ENCODE results near the gene EXOC4.
"Not testable (repeated sequence)": the region's sequence is repeated elsewhere in the genome, so short reads cannot be mapped to it uniquely, and the experiment has no call there.

Gene EXOC4

DNA sequence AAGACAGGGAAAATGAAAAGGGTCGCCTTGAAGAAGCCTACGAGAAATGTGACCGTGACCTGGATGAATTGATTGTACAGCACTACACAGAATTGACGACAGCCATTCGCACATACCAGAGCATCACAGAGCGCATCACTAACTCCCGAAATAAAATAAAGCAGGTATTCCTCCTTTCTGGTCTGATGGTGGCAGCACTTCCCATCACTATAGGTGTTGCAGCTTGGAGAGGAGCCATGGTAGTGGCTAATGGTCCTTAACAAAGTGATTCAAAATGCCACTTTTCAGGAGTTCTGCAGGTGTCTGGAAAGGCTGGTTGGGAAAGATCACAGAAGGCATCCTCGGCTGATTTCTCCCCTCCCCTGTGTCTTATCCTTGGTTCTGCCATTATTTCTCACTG lies 22.1 kb downstream of the EXOC4 start:
- Histone ChIP-seq H3K9me3 (ENCODE audit: control insufficient read depth, insufficient read depth, low read depth, low read length) (no peaks in the 10 kb centered on the region), H3K36me3 (ENCODE audit: control insufficient read depth, insufficient read depth, low read length) (peaks cover 25% of the 10 kb centered on the region), H3K9ac (ENCODE audit: low read length) (no peak overlapping the region), H3K27me3 (ENCODE audit: control insufficient read depth, insufficient read depth, low read length) (no peaks in the 10 kb centered on the region), H3K4me1 (ENCODE audit: control insufficient read depth, insufficient read depth, low read length) (0 out of 2 replicates have a peak, but pooled peaks cover 4% of the 10 kb centered on the region), H3K4me3 (ENCODE audit: low read depth, low read length) (no peak overlapping the region), H3K27ac (ENCODE audit: low read depth, low read length) (no peak overlapping the region)

DNA sequence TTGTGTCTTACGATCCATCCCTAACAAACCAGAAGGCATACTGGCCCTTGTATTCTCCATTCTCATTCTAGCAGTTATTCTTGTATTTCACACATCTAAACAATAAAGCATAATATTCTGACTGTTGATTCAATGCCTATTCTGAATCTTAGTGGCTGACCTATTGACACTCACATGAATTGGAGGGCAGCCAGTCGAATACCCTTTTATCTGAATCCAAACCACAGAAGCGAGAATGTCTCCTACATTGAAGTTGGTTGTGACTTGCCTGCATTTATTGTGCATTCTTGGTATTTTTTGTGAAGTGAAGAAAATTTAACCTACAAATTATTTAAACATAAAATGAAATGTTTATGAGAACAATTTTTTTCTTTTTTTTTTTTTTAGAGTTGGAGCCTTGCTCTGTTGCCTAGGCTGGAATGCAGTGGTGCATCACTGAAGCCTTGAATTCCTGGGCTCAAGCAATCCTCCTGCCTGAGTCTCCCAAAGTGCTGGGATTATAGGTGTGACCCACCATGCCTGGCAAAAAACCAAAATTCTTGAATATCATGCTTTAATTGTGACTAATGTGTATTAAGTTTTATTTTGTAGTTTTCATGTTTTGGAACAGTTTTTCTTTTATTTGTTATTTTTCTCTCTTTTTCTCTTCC lies 22.7 kb downstream of the EXOC4 start:
- H3K9ac ChIP-seq (ENCODE audit: low read length): no peak overlapping the region
- no peaks in the 10 kb centered on the region for H3K9me3 ChIP-seq (ENCODE audit: control insufficient read depth, insufficient read depth, low read depth, low read length)
- H3K27me3 ChIP-seq (ENCODE audit: control insufficient read depth, insufficient read depth, low read length): no peaks in the 10 kb centered on the region
- H3K4me3 ChIP-seq (ENCODE audit: low read depth, low read length): no peak overlapping the region
- H3K4me1 ChIP-seq (ENCODE audit: control insufficient read depth, insufficient read depth, low read length): 0 out of 2 replicates have a peak, but pooled peaks cover 4% of the 10 kb centered on the region
- H3K36me3 ChIP-seq (ENCODE audit: control insufficient read depth, insufficient read depth, low read length): peaks cover 25% of the 10 kb centered on the region
- H3K27ac ChIP-seq (ENCODE audit: low read depth, low read length): no peak overlapping the region

DNA sequence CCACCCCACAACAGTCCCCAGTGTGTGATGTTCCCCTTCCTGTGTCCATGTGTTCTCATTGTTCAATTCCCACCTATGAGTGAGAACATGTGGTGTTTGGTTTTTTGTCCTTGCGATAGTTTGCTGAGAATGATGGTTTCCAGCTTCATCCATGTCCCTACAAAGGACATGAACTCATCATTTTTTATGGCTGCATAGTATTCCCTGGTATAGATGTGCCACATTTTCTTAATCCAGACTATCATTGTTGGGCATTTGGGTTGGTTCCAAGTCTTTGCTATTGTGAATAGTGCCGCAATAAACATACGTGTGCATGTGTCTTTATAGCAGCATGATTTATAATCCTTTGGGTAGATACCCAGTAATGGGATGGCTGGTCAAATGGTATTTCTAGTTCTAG lies 26.1 kb downstream of the EXOC4 start:
- H3K4me3 ChIP-seq (ENCODE audit: low read depth, low read length); H3K4me1 ChIP-seq (ENCODE audit: control insufficient read depth, insufficient read depth, low read length); H3K27me3 ChIP-seq (ENCODE audit: control insufficient read depth, insufficient read depth, low read length); H3K27ac ChIP-seq (ENCODE audit: low read depth, low read length); H3K9ac ChIP-seq (ENCODE audit: low read length); H3K9me3 ChIP-seq (ENCODE audit: control insufficient read depth, insufficient read depth, low read depth, low read length): not testable (repeated sequence)
- peaks cover 29% of the 10 kb centered on the region for H3K36me3 ChIP-seq (ENCODE audit: control insufficient read depth, insufficient read depth, low read length)

DNA sequence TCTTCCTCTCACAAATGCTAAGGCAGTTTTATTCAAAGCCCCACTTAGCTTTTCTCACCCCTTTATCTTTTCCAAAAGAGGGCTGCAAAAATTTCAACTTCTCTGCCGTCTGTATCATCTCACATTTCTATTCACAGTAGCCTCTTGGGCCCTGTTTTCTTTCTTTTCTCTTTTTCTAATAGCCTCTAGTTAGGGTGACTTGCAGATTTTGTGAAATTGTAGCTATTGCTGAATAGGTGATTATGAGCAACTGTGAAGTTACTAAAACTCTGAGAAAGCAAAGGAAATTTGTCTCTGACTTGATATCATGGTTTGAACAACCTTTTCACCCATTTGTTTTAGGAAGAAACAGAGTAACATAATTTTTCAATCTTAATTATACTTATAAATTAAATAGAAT lies 29.2 kb downstream of the EXOC4 start:
- Histone ChIP-seq H3K9me3 (ENCODE audit: control insufficient read depth, insufficient read depth, low read depth, low read length) (no peaks in the 10 kb centered on the region), H3K27me3 (ENCODE audit: control insufficient read depth, insufficient read depth, low read length) (no peaks in the 10 kb centered on the region), H3K9ac (ENCODE audit: low read length) (no peak overlapping the region), H3K4me3 (ENCODE audit: low read depth, low read length) (no peak overlapping the region), H3K4me1 (ENCODE audit: control insufficient read depth, insufficient read depth, low read length) (no peaks in the 10 kb centered on the region), H3K36me3 (ENCODE audit: control insufficient read depth, insufficient read depth, low read length) (peaks cover 16% of the 10 kb centered on the region), H3K27ac (ENCODE audit: low read depth, low read length) (no peak overlapping the region)

DNA sequence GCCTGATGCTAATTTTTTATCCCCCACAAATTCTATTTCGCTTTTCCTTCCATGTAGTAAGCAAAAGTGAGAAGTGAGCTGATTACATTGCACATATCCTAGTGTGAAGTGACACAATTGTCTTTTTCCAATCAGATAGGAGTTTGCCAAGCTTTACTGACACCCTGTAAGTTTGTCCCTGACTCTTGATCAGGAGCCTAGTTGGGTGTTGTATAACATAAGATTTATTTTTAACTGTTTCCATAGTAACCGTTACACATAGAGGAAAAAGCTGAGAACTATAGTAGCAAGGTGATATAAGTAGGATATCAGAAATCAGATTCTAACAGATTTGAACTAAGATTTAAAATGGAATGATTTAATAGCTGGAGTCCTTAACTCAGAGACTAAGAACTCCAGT lies 31.2 kb downstream of the EXOC4 start:
- no peak overlapping the region for H3K27ac ChIP-seq (ENCODE audit: low read depth, low read length)
- H3K9me3 ChIP-seq (ENCODE audit: control insufficient read depth, insufficient read depth, low read depth, low read length): no peaks in the 10 kb centered on the region
- no peaks in the 10 kb centered on the region for H3K27me3 ChIP-seq (ENCODE audit: control insufficient read depth, insufficient read depth, low read length)
- H3K36me3 ChIP-seq (ENCODE audit: control insufficient read depth, insufficient read depth, low read length): peaks cover 11% of the 10 kb centered on the region
- no peak overlapping the region for H3K4me3 ChIP-seq (ENCODE audit: low read depth, low read length)
- H3K9ac ChIP-seq (ENCODE audit: low read length): no peak overlapping the region
- no peaks in the 10 kb centered on the region for H3K4me1 ChIP-seq (ENCODE audit: control insufficient read depth, insufficient read depth, low read length)

DNA sequence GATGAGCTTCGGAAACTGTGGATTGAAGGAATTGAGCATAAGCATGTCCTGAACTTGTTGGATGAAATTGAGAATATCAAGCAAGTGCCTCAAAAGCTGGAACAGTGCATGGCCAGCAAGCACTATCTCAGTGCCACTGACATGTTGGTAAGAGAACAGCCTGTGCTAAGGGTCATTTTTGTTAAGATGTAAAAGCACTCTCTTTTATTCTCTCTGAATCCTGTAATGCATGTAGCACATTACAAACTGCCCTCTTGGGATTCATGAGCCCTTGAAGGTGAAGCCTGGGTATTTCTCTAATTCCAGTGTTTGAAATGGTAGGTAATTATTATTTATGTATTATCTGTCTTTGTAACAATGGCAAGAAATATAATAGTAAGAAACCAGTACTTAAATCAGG lies 36.1 kb downstream of the EXOC4 start:
- no peaks in the 10 kb centered on the region for H3K9me3 ChIP-seq (ENCODE audit: control insufficient read depth, insufficient read depth, low read depth, low read length)
- H3K27ac ChIP-seq (ENCODE audit: low read depth, low read length): 0 out of 2 replicates have a peak overlapping the region, but pooled peaks have one; percentile 22
- H3K36me3 ChIP-seq (ENCODE audit: control insufficient read depth, insufficient read depth, low read length): peaks cover 22% of the 10 kb centered on the region
- H3K4me1 ChIP-seq (ENCODE audit: control insufficient read depth, insufficient read depth, low read length): no peaks in the 10 kb centered on the region; the same call in 1 of the 2 replicates
- no peak overlapping the region for H3K9ac ChIP-seq (ENCODE audit: low read length)
- H3K27me3 ChIP-seq (ENCODE audit: control insufficient read depth, insufficient read depth, low read length): no peaks in the 10 kb centered on the region
- H3K4me3 ChIP-seq (ENCODE audit: low read depth, low read length): no peak overlapping the region

DNA sequence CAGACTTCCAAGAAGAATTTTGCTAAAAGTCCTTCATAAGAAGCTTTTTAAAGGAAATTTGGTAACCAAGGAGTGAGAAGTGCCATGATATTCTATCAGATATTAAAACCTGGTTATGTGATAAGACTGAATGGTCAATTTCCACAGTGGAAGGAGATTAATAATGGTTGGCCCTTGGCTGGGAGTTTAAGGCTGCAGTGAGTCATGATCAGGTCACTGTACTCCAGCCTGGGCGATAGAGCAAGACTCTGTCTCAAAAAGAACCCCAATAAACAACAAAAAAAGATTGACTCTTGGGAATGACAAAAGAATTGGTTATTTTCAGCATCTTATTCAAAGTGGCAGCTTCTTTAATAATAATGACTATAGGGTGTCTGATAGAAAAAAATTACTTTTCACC lies 37.2 kb downstream of the EXOC4 start:
- Histone ChIP-seq H3K4me1 (ENCODE audit: control insufficient read depth, insufficient read depth, low read length) (no peaks in the 10 kb centered on the region; the same call in 1 of the 2 replicates), H3K36me3 (ENCODE audit: control insufficient read depth, insufficient read depth, low read length) (peaks cover 22% of the 10 kb centered on the region), H3K9ac (ENCODE audit: low read length) (no peak overlapping the region), H3K9me3 (ENCODE audit: control insufficient read depth, insufficient read depth, low read depth, low read length) (no peaks in the 10 kb centered on the region), H3K4me3 (ENCODE audit: low read depth, low read length) (no peak overlapping the region), H3K27me3 (ENCODE audit: control insufficient read depth, insufficient read depth, low read length) (no peaks in the 10 kb centered on the region), H3K27ac (ENCODE audit: low read depth, low read length) (no peak overlapping the region)

DNA sequence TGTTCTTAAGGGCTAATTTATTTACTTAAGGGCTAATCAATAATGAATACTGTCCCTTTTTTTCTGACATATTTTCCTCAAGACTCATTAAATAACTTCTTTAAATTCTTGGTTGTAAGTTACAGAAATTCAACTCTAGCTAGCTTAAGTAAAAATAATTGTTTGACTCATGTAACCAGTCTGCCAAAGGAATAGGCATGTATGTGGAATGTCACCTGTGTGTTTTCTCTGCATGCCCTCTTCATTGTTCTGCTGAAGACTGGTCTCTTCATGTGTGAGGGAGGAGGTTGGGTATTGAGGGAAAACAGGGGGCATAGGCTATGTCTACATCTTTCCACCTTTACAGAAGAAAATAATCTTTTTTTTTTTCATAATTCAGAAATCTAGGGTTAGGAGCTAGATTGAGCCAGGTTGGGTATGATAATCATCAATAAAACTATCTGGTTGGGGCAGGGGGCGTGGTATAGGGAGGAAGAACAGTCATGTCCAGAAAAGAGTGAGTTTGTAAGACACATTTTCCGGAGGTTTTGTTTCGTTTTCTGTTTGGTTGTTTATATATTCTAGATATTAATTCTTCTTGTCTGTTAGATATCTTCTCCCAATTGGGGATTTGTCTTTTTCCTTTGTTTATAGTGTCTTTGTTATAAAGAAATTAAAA lies 37.9 kb downstream of the EXOC4 start:
- no peak overlapping the region for H3K4me3 ChIP-seq (ENCODE audit: low read depth, low read length)
- no peak overlapping the region for H3K27ac ChIP-seq (ENCODE audit: low read depth, low read length)
- H3K4me1 ChIP-seq (ENCODE audit: control insufficient read depth, insufficient read depth, low read length): no peaks in the 10 kb centered on the region; the same call in 1 of the 2 replicates
- no peak overlapping the region for H3K9ac ChIP-seq (ENCODE audit: low read length)
- peaks cover 22% of the 10 kb centered on the region for H3K36me3 ChIP-seq (ENCODE audit: control insufficient read depth, insufficient read depth, low read length)
- no peaks in the 10 kb centered on the region for H3K9me3 ChIP-seq (ENCODE audit: control insufficient read depth, insufficient read depth, low read depth, low read length)
- H3K27me3 ChIP-seq (ENCODE audit: control insufficient read depth, insufficient read depth, low read length): no peaks in the 10 kb centered on the region

DNA sequence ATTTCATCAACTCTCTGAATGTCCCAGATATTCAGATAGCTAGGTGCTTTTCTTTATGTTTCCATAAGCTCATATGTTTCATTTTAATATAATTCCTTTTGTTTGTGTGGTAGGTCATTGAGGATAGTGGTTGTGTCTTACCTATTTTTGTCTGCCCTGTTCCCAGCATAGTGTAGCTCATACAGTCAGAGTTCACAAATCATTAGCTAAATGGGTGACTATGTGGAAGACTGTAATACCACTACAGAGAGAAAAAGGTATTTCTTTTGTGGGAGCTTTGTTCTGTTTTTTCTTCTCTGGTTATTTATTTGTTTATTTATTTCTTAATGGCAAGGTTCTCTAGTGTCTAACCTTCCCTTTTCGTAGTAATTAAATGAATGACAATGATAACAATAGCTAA lies 39.8 kb downstream of the EXOC4 start:
- H3K27ac ChIP-seq (ENCODE audit: low read depth, low read length): no peak overlapping the region
- no peaks in the 10 kb centered on the region for H3K9me3 ChIP-seq (ENCODE audit: control insufficient read depth, insufficient read depth, low read depth, low read length)
- no peaks in the 10 kb centered on the region; the same call in 1 of the 2 replicates for H3K4me1 ChIP-seq (ENCODE audit: control insufficient read depth, insufficient read depth, low read length)
- H3K36me3 ChIP-seq (ENCODE audit: control insufficient read depth, insufficient read depth, low read length): peaks cover 22% of the 10 kb centered on the region
- no peak overlapping the region for H3K9ac ChIP-seq (ENCODE audit: low read length)
- H3K27me3 ChIP-seq (ENCODE audit: control insufficient read depth, insufficient read depth, low read length): no peaks in the 10 kb centered on the region
- no peak overlapping the region for H3K4me3 ChIP-seq (ENCODE audit: low read depth, low read length)

DNA sequence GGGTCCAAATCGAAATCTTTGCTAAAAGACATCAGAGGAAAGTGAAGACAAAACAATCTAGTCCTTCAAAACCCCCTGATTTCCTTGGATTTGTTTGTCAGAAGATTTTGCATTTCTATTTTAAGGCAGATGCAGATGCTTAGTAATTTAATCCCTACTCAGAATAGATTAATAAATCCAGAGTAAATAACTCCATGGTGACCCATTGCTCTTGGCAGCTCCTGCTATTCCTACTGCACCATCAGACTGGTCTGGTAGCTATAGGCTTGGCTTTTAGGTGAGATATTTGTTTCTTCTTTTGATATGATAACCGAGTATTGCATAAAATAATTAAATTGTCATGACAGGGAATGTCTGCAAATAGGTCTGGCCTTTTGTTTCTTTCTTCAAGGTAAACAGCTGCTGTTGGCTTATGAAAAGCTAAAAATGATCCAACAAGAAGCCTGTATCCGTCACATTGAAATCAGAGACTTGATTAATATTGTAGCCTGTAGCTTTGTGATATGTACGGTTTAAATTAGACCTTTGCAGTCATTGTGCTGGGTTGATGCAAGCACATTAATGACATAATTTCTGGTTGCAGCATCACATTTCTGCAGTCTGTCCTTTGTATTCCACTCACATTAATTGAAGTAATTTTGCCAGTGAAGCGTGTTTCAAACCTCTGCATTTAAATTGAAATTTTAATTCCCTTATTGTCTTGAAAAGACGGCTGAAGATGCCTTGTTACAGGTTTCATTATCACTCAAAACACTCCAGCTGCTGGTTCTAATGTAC lies 40.7 kb downstream of the EXOC4 start:
- Histone ChIP-seq H3K9ac (ENCODE audit: low read length) (no peak overlapping the region), H3K27ac (ENCODE audit: low read depth, low read length) (no peak overlapping the region), H3K4me1 (ENCODE audit: control insufficient read depth, insufficient read depth, low read length) (no peaks in the 10 kb centered on the region; the same call in 1 of the 2 replicates), H3K36me3 (ENCODE audit: control insufficient read depth, insufficient read depth, low read length) (peaks cover 20% of the 10 kb centered on the region), H3K27me3 (ENCODE audit: control insufficient read depth, insufficient read depth, low read length) (no peaks in the 10 kb centered on the region), H3K4me3 (ENCODE audit: low read depth, low read length) (no peak overlapping the region), H3K9me3 (ENCODE audit: control insufficient read depth, insufficient read depth, low read depth, low read length) (no peaks in the 10 kb centered on the region)

DNA sequence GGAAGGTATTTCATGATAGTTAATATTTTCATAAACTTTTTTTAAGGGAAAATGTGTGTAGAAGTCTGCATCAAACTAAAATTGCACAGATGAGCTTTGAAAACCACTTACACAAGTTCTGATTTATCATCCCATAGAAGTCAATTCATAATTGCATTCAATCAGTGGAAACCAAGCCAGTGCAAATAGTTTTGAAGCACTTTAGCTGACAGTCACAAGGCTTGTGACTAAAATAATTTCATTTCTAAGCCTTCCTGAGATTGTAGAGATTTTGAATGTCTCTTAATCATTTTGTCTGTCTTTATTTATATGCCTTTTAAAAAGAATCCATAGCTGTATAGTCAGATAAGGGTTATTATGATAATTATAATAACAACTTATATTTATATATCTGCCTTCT lies 41.4 kb downstream of the EXOC4 start:
- peaks cover 14% of the 10 kb centered on the region for H3K36me3 ChIP-seq (ENCODE audit: control insufficient read depth, insufficient read depth, low read length)
- no peaks in the 10 kb centered on the region; the same call in 1 of the 2 replicates for H3K4me1 ChIP-seq (ENCODE audit: control insufficient read depth, insufficient read depth, low read length)
- H3K27ac ChIP-seq (ENCODE audit: low read depth, low read length): no peak overlapping the region
- H3K27me3 ChIP-seq (ENCODE audit: control insufficient read depth, insufficient read depth, low read length): no peaks in the 10 kb centered on the region
- no peaks in the 10 kb centered on the region for H3K9me3 ChIP-seq (ENCODE audit: control insufficient read depth, insufficient read depth, low read depth, low read length)
- no peak overlapping the region for H3K4me3 ChIP-seq (ENCODE audit: low read depth, low read length)
- no peak overlapping the region for H3K9ac ChIP-seq (ENCODE audit: low read length)

Measured in HUES6 (cell line).